Endodermal cell (in vitro differentiated cells): ENCODE results near the gene COASY. TPM values are rescaled to one million over a fixed set of nuclear protein-coding genes. Genes with fewer than 3 reads are reported as not detected.
"Not testable (repeated sequence)": the region's sequence is repeated elsewhere in the genome, so short reads cannot be mapped to it uniquely, and the experiment has no call there.

ENCODE experiments used
- DNase-seq: peaks from one replicate; pipeline ENCODE4 v3.0.0-alpha.2; 2017
- H3K27ac ChIP-seq: 2 replicates; pipeline ENCODE4 v1.5.1; 2013; ENCODE audit warnings: mild to moderate bottlenecking, low read depth, low read length, moderate library complexity
- H3K27me3 ChIP-seq: 2 replicates; pipeline ENCODE4 v1.6.1; 2013; ENCODE audit warnings: mild to moderate bottlenecking, low read length, moderate library complexity; ENCODE audit not compliant: insufficient read depth, control insufficient read depth, poor library complexity, severe bottlenecking
- H3K36me3 ChIP-seq: 2 replicates; pipeline ENCODE4 v1.7.0; 2013; ENCODE audit warnings: mild to moderate bottlenecking, low read length, moderate library complexity; ENCODE audit not compliant: control insufficient read depth, insufficient read depth
- H3K4me1 ChIP-seq: one replicate; pipeline ENCODE4 v1.7.0; 2013; ENCODE audit warnings: low read length; ENCODE audit not compliant: control insufficient read depth, insufficient read depth
- H3K4me3 ChIP-seq: 2 replicates; pipeline ENCODE4 v1.5.1; 2013; ENCODE audit warnings: mild to moderate bottlenecking, low read length, moderate library complexity
- H3K9ac ChIP-seq: 2 replicates; pipeline ENCODE4 v1.6.1; 2013; ENCODE audit warnings: mild to moderate bottlenecking, low read length, moderate library complexity; ENCODE audit not compliant: poor library complexity, severe bottlenecking; ENCODE audit errors: extremely low read depth
- H3K9me3 ChIP-seq: 2 replicates; pipeline ENCODE4 v1.6.1; 2013; ENCODE audit warnings: mild to moderate bottlenecking, low read length, moderate library complexity; ENCODE audit not compliant: control insufficient read depth
- H3K27ac Mint-ChIP-seq: 2 replicates; pipeline ENCODE4 v1.8.0; 2020; ENCODE audit warnings: mixed read lengths
- H3K27me3 Mint-ChIP-seq: 2 replicates; pipeline ENCODE4 v1.8.0; 2021; ENCODE audit warnings: mild to moderate bottlenecking, mixed read lengths; ENCODE audit not compliant: insufficient read depth
- H3K36me3 Mint-ChIP-seq: 2 replicates; pipeline ENCODE4 v1.8.0; 2020; ENCODE audit warnings: low read depth, mixed read lengths
- H3K4me1 Mint-ChIP-seq: 2 replicates; pipeline ENCODE4 v1.8.0; 2020; ENCODE audit warnings: mixed read lengths
- H3K4me3 Mint-ChIP-seq: 2 replicates; pipeline ENCODE4 v1.8.0; 2020; ENCODE audit warnings: mild to moderate bottlenecking, moderate library complexity, mixed read lengths
- H3K9me3 Mint-ChIP-seq: 2 replicates; pipeline ENCODE4 v1.8.0; 2020; ENCODE audit warnings: mild to moderate bottlenecking, mixed read lengths
- CTCF ChIP-seq: fragments of 200-600 bp; sonication (generic); conservative IDR thresholded peaks from 2 replicates; pipeline ENCODE4 v1.5.0; 2021; ENCODE audit warnings: antibody characterized with exemption, mild to moderate bottlenecking
- WGBS, 2 experiments: methylation state at CpG; one replicate each; pipeline versions ENCODE4 v1.1.5 to v1.1.7; 2013; ENCODE audit warnings: missing lambda C conversion rate in 2 of 2, mixed read lengths in 1 of 2; ENCODE audit not compliant: insufficient coverage in 1 of 2, insufficient read length in 1 of 2; 5-methylcytosine and 5-hydroxymethylcytosine counted together
- total RNA-seq, 2 donors: library from RNA; stranded (reverse); fragmentation: NEBNext Ultra II Directional in 1 of 2; extraction: Animal tissue kit (Norgen Biotek cat#: 25700) in 1 of 2; gene quantifications; 2 replicates in 1 of 2; 3 replicates in 1 of 2; pipeline ENCODE4 v1.2.1, GENCODE V29; 2021

COASY gene
- total RNA-seq, 2 donors from 2014 or later, result 97.7 to 99.4 TPM

GRCh38 chr17:42538482-42538881 is 23.5 kb upstream of the COASY start:
- Histone ChIP-seq H3K4me3 (no peak overlapping the region), H3K9ac (no peak overlapping the region), H3K4me1 (peaks cover 6% of the 10 kb centered on the region), H3K9me3 (no peaks in the 10 kb centered on the region), H3K27ac (no peak overlapping the region), H3K36me3 (peaks cover 10% of the 10 kb centered on the region), H3K27me3 (no peaks in the 10 kb centered on the region)
- Mint-ChIP-seq H3K4me1 (peaks cover 11% of the 10 kb centered on the region), H3K36me3 (peaks cover 24% of the 10 kb centered on the region), H3K27me3 (no peaks in the 10 kb centered on the region), H3K4me3 (no peak overlapping the region), H3K9me3 (no peaks in the 10 kb centered on the region), H3K27ac (no peak overlapping the region)
- TF ChIP-seq CTCF, result no peak
- no peak for DNase-seq
- WGBS, 2 experiments, result 94 to 98% methylated on average over 14 of the region's 14 CpGs

- H3K27me3 Mint-ChIP-seq, H3K27ac ChIP-seq, H3K4me1 Mint-ChIP-seq, H3K4me3 ChIP-seq, H3K9me3 Mint-ChIP-seq, H3K9me3 ChIP-seq, H3K27me3 ChIP-seq, H3K4me1 ChIP-seq, H3K4me3 Mint-ChIP-seq, DNase-seq, H3K27ac Mint-ChIP-seq, H3K9ac ChIP-seq: not testable (repeated sequence)
- WGBS, 2 experiments, result 91 to 92% methylated on average over 2 to 4 of the region's 4 CpGs
- H3K36me3 Mint-ChIP-seq, result peaks cover 32% of the 10 kb centered on the region
- peaks cover 10% of the 10 kb centered on the region for H3K36me3 ChIP-seq
Observed at GRCh38 chr17:42540558-42540957, 21.4 kb upstream of the COASY start.

GRCh38 chr17:42541041-42541833 is 20.7 kb upstream of the COASY start:
- Mint-ChIP-seq H3K4me3 (no peak overlapping the region), H3K9me3 (no peaks in the 10 kb centered on the region), H3K27me3 (no peaks in the 10 kb centered on the region), H3K27ac (peak overlapping the region; percentile 26), H3K4me1 (peaks cover 2% of the 10 kb centered on the region), H3K36me3 (peaks cover 32% of the 10 kb centered on the region)
- H3K4me1 ChIP-seq, result peaks cover 6% of the 10 kb centered on the region
- no peak overlapping the region for H3K4me3 ChIP-seq
- no peak for DNase-seq
- WGBS, 2 experiments, result 90 to 99% methylated on average over 11 to 17 of the region's 17 CpGs
- H3K9ac ChIP-seq, result no peak overlapping the region
- H3K27me3 ChIP-seq, result no peaks in the 10 kb centered on the region
- no peak overlapping the region for H3K27ac ChIP-seq
- no peak for TF ChIP-seq CTCF
- peaks cover 10% of the 10 kb centered on the region for H3K36me3 ChIP-seq
- H3K9me3 ChIP-seq, result no peaks in the 10 kb centered on the region
